Trophoblast cell (in vitro differentiated cells and primary cell): ENCODE measurements around the gene CACNA1B.

Source experiments
- DNase-seq, 2 donors: peaks; one replicate each; pipeline ENCODE4 v3.0.0-alpha.2; 2016
- H2AFZ ChIP-seq: 2 replicates; pipeline ENCODE4 v1.6.1; 2013; ENCODE audit warnings: low read length, moderate library complexity, mild to moderate bottlenecking; ENCODE audit not compliant: insufficient read depth, poor library complexity
- H2AK5ac ChIP-seq: 2 replicates; pipeline ENCODE4 v1.6.1; 2013; ENCODE audit warnings: mild to moderate bottlenecking, low read length
- H2BK120ac ChIP-seq: 2 replicates; pipeline ENCODE4 v1.6.1; 2013; ENCODE audit warnings: low read length, mild to moderate bottlenecking, moderate library complexity; ENCODE audit not compliant: insufficient read depth, poor library complexity
- H2BK12ac ChIP-seq: 2 replicates; pipeline ENCODE4 v1.6.1; 2013; ENCODE audit warnings: mild to moderate bottlenecking, low read length, moderate library complexity
- H2BK5ac ChIP-seq: 2 replicates; pipeline ENCODE4 v1.6.1; 2013; ENCODE audit warnings: low read length, low read depth, moderate library complexity, mild to moderate bottlenecking; ENCODE audit not compliant: poor library complexity
- H3K14ac ChIP-seq: 2 replicates; pipeline ENCODE4 v1.6.1; 2013; ENCODE audit warnings: mild to moderate bottlenecking, low read length
- H3K18ac ChIP-seq: 2 replicates; pipeline ENCODE4 v1.6.1; 2013; ENCODE audit warnings: mild to moderate bottlenecking, low read length
- H3K23ac ChIP-seq: 2 replicates; pipeline ENCODE4 v1.6.1; 2013; ENCODE audit warnings: low read length
- H3K27ac ChIP-seq: 2 replicates; pipeline ENCODE4 v1.5.1; 2013; ENCODE audit warnings: low read depth, mild to moderate bottlenecking, inconsistent platforms, low read length, moderate library complexity
- H3K27me3 ChIP-seq: 2 replicates; pipeline ENCODE4 v1.6.1; 2013; ENCODE audit warnings: inconsistent platforms, mild to moderate bottlenecking, low read length, moderate library complexity; ENCODE audit not compliant: insufficient read depth
- H3K36me3 ChIP-seq, 2 experiments: 1 replicate in 1 of 2; 2 replicates in 1 of 2; pipeline ENCODE4 v1.6.1; 2013; ENCODE audit warnings: low read length in 2 of 2, mild to moderate bottlenecking in 2 of 2, moderate library complexity in 1 of 2; ENCODE audit not compliant: insufficient read depth in 2 of 2, control insufficient read depth in 1 of 2
- H3K4ac ChIP-seq: 2 replicates; pipeline ENCODE4 v1.6.1; 2013; ENCODE audit warnings: low read depth, mild to moderate bottlenecking, low read length, moderate library complexity
- H3K4me1 ChIP-seq, 2 experiments: 1 replicate in 1 of 2; 2 replicates in 1 of 2; pipeline ENCODE4 v1.6.1; 2013; ENCODE audit warnings: low read length in 2 of 2, mild to moderate bottlenecking in 2 of 2, moderate library complexity in 1 of 2; ENCODE audit not compliant: insufficient read depth in 2 of 2, control insufficient read depth in 1 of 2
- H3K4me2 ChIP-seq: 2 replicates; pipeline ENCODE4 v1.6.1; 2013; ENCODE audit warnings: inconsistent platforms, mild to moderate bottlenecking, low read length, moderate library complexity
- H3K4me3 ChIP-seq: 2 replicates; pipeline ENCODE4 v1.5.1; 2013; ENCODE audit warnings: mild to moderate bottlenecking, low read depth, low read length, inconsistent platforms
- H3K79me1 ChIP-seq: one replicate; pipeline ENCODE4 v1.6.1; 2013; ENCODE audit warnings: low read length
- H3K79me2 ChIP-seq: 2 replicates; pipeline ENCODE4 v1.6.1; 2013; ENCODE audit warnings: low read length, mild to moderate bottlenecking; ENCODE audit not compliant: control insufficient read depth, insufficient read depth, poor library complexity
- H3K9ac ChIP-seq: 2 replicates; pipeline ENCODE4 v1.6.1; 2013; ENCODE audit warnings: mild to moderate bottlenecking, low read length
- H3K9me3 ChIP-seq: 2 replicates; pipeline ENCODE4 v1.6.1; 2013; ENCODE audit warnings: low read depth, mild to moderate bottlenecking, control low read depth, inconsistent platforms, low read length; ENCODE audit not compliant: insufficient read depth
- H4K12ac ChIP-seq: 2 replicates; pipeline ENCODE4 v1.6.1; 2013; ENCODE audit warnings: low read depth, mild to moderate bottlenecking, low read length, moderate library complexity
- H4K8ac ChIP-seq: 2 replicates; pipeline ENCODE4 v1.6.1; 2013; ENCODE audit warnings: low read depth, mild to moderate bottlenecking, low read length, moderate library complexity
- H4K91ac ChIP-seq: one replicate; pipeline ENCODE4 v1.6.1; 2013; ENCODE audit warnings: low read depth, mild to moderate bottlenecking, low read length, moderate library complexity
- WGBS: extraction: QIAGEN DNeasy Blood & Tissue Kit; methylation state at CpG from one replicate; pipeline ENCODE4 v1.1.7; 2013; ENCODE audit warnings: missing lambda C conversion rate; ENCODE audit not compliant: insufficient read length, insufficient coverage; ENCODE audit errors: extremely low coverage; 5-methylcytosine and 5-hydroxymethylcytosine counted together

CACNA1B gene

GRCh38 chr9:137902646-137903045 lies 25.1 kb downstream of the CACNA1B start:
- H4K91ac ChIP-seq = no peak overlapping the region

GRCh38 chr9:137905740-137906139 lies 28.2 kb downstream of the CACNA1B start:
- Histone ChIP-seq H3K36me3 (no peaks in the 10 kb centered on the region), H2AFZ (no peak overlapping the region), H3K9ac (no peak overlapping the region), H3K27ac (no peak overlapping the region), H3K4ac (no peak overlapping the region), H3K4me2 (no peak overlapping the region), H3K23ac (no peak overlapping the region), H4K12ac (no peak overlapping the region), H2AK5ac (no peak overlapping the region), H2BK12ac (no peak overlapping the region), H2BK5ac (no peak overlapping the region), H4K91ac (no peak overlapping the region), H3K9me3 (peaks cover 14% of the 10 kb centered on the region), H3K27me3 (no peaks in the 10 kb centered on the region), H3K79me2 (no peaks in the 10 kb centered on the region), H3K14ac (no peak overlapping the region), H3K4me1 (peaks cover 0 to 3% of the 10 kb centered on the region in 2 experiments), H2BK120ac (no peak overlapping the region), H3K79me1 (no peaks in the 10 kb centered on the region), H3K18ac (no peak overlapping the region), H4K8ac (no peak overlapping the region), H3K4me3 (no peak overlapping the region)
- WGBS = no CpG with 5 or more reads among the region's 5 CpGs
- DNase-seq = peak in 1 of 2 donors; percentile 8

More at GRCh38 chr9:137902646-137903045, 25.1 kb downstream of the CACNA1B start:
- Histone ChIP-seq H2AFZ (no peak overlapping the region), H4K12ac (no peak overlapping the region), H3K9me3 (peaks cover 23% of the 10 kb centered on the region), H3K27ac (no peak overlapping the region), H3K14ac (no peak overlapping the region), H2BK120ac (no peak overlapping the region), H3K4me1 (peaks cover 0 to 3% of the 10 kb centered on the region in 2 experiments), H3K23ac (no peak overlapping the region), H2AK5ac (no peak overlapping the region), H3K79me2 (no peaks in the 10 kb centered on the region), H2BK5ac (no peak overlapping the region), H4K8ac (no peak overlapping the region), H3K79me1 (no peaks in the 10 kb centered on the region), H3K4ac (no peak overlapping the region), H3K4me2 (no peak overlapping the region), H3K18ac (no peak overlapping the region), H3K27me3 (no peaks in the 10 kb centered on the region), H3K9ac (no peak overlapping the region), H2BK12ac (no peak overlapping the region), H3K36me3 (no peaks in the 10 kb centered on the region), H3K4me3 (no peak overlapping the region)
- DNase-seq = no peak
- WGBS = no CpG with 5 or more reads among the region's 9 CpGs

- no peak overlapping the region for H2BK120ac ChIP-seq
- WGBS = no CpG with 5 or more reads among the region's 10 CpGs
These were observed 30.2 kb downstream of the CACNA1B start for GRCh38 chr9:137907776-137908175.

GRCh38 chr9:137912671-137913070 lies 35.1 kb downstream of the CACNA1B start:
- no peak for DNase-seq
- no peak overlapping the region for H4K91ac ChIP-seq
- H2AK5ac ChIP-seq = no peak overlapping the region
- no peaks in the 10 kb centered on the region for H3K79me2 ChIP-seq
- H3K9me3 ChIP-seq = peaks cover 19% of the 10 kb centered on the region
- no peak overlapping the region for H4K12ac ChIP-seq
- H3K79me1 ChIP-seq = no peaks in the 10 kb centered on the region
- no peak overlapping the region for H3K4ac ChIP-seq
- no peaks in the 10 kb centered on the region for H3K27me3 ChIP-seq
- H4K8ac ChIP-seq = no peak overlapping the region
- H3K9ac ChIP-seq = no peak overlapping the region
- H3K36me3 ChIP-seq = no peaks in the 10 kb centered on the region
- no peak overlapping the region for H3K23ac ChIP-seq
- no peak overlapping the region for H3K4me2 ChIP-seq
- no peak overlapping the region for H3K4me3 ChIP-seq
- no CpG with 5 or more reads among the region's 3 CpGs for WGBS
- H2BK12ac ChIP-seq = no peak overlapping the region
- H2BK5ac ChIP-seq = no peak overlapping the region
- no peak overlapping the region for H3K14ac ChIP-seq
- no peak overlapping the region for H3K18ac ChIP-seq
- H3K27ac ChIP-seq = no peak overlapping the region
- H2AFZ ChIP-seq = no peak overlapping the region
- H2BK120ac ChIP-seq = no peak overlapping the region
- no peaks in the 10 kb centered on the region for H3K4me1 ChIP-seq

More at GRCh38 chr9:137907776-137908175, 30.2 kb downstream of the CACNA1B start:
- Histone ChIP-seq H3K18ac (no peak overlapping the region), H3K9me3 (peaks cover 5% of the 10 kb centered on the region), H3K79me2 (no peaks in the 10 kb centered on the region), H3K23ac (no peak overlapping the region), H3K4ac (no peak overlapping the region), H4K91ac (no peak overlapping the region), H3K27ac (no peak overlapping the region), H3K27me3 (no peaks in the 10 kb centered on the region), H3K9ac (no peak overlapping the region), H3K14ac (no peak overlapping the region), H3K36me3 (no peaks in the 10 kb centered on the region), H2BK5ac (no peak overlapping the region), H2AFZ (no peak overlapping the region), H3K4me2 (no peak overlapping the region), H3K4me1 (peaks cover 0 to 3% of the 10 kb centered on the region in 2 experiments), H2AK5ac (no peak overlapping the region), H2BK12ac (no peak overlapping the region), H3K79me1 (no peaks in the 10 kb centered on the region), H3K4me3 (no peak overlapping the region), H4K8ac (no peak overlapping the region), H4K12ac (no peak overlapping the region)
- DNase-seq = no peak
